A549 (cell line): ENCODE measurements around the gene DIAPH1.

ENCODE experiments used
- CEBPB ChIP-seq, 2 experiments: fragments of >200 bp in 1 of 2; sonication (Bioruptor Twin) in 1 of 2; formaldehyde crosslinking in 1 of 2; IDR thresholded peaks; 2 replicates each; pipeline ENCODE4 v1.6.1; 2012 to 2016
- HOXB5 ChIP-seq: fragments of 250-450 bp; sonication (Bioruptor Pico); IDR thresholded peaks from 2 replicates; pipeline ENCODE4 v1.5.0; 2020; ENCODE audit warnings: mild to moderate bottlenecking, moderate library complexity
- POLR2A ChIP-seq: IDR thresholded peaks from 2 replicates; pipeline ENCODE4 v1.6.1; 2012; ENCODE audit warnings: mild to moderate bottlenecking, low read length
- USF2 ChIP-seq: fragments of 450-650 bp; IDR thresholded peaks from 2 replicates; pipeline ENCODE4 v1.6.1; 2014; ENCODE audit warnings: antibody characterized with exemption

GRCh38 chr5:141484641-141485311 is 134.0 kb downstream of the DIAPH1 start, which contains the start of gene PCDHGC4:
- TF ChIP-seq USF2, result no peak
- TF ChIP-seq POLR2A, result no peak
- no peak for TF ChIP-seq HOXB5 (CRISPR knock-in tag)
- TF ChIP-seq CEBPB (IDR thresholded peaks at IDR 0.05), result no peak
